Measurements from ENCODE around the gene VAC14.

- no peak for TF ChIP-seq CTCF (conservative IDR thresholded peaks at IDR 0.05; ENCODE audit: low read length)
- TF ChIP-seq EZH2phosphoT487 (IDR thresholded peaks at IDR 0.05; ENCODE audit: borderline replicate concordance): no peak
Observed at GRCh38 chr16:70708366-70709246, 92.4 kb downstream of the VAC14 start.
